ENCODE results near the gene ACTG2.

ACTG2 gene

DNA sequence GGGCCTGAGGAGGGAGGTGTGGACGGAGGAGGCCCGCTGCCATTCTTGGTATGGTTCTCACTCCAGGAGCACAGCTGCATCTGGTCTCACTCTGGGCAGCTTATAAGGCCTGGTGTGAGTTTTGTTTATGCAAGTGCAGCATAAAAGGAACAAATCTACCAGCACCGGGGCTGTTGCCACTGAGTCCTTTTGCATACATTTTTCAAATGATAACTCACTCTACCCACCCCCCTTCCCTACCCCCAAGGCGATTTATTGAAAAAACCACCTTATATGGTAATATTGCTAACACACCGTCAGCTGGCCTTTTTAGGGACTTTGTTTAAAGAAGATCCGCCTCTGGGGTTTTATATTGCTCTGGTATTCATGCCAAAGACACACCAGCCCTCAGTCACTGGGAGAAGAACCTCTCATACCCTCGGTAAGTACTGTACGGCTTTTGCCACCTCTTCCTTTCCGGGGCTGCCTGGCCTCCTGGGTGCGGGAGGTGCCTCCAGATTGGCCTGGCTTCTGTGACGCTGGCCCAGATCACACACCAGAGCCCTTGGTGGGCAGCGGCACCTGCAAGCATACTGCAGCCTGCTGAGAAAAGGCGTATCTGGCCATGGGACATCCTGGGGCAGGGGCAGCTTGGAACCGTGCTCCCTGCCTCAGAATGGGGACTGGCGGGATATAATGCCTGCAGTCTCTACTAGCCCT is at the start of gene ACTG2:
ACTG2 (plus strand) TSS at position 378 of the 699 bp plus-strand sequence. CDS start 8,304 bp downstream, outside the sequence.
- H3K4me3 ChIP-seq (ENCODE audit: control insufficient read depth, low read depth, low read length) = no peak within 1 kb of the TSS
- TF ChIP-seq, protein P1, sequence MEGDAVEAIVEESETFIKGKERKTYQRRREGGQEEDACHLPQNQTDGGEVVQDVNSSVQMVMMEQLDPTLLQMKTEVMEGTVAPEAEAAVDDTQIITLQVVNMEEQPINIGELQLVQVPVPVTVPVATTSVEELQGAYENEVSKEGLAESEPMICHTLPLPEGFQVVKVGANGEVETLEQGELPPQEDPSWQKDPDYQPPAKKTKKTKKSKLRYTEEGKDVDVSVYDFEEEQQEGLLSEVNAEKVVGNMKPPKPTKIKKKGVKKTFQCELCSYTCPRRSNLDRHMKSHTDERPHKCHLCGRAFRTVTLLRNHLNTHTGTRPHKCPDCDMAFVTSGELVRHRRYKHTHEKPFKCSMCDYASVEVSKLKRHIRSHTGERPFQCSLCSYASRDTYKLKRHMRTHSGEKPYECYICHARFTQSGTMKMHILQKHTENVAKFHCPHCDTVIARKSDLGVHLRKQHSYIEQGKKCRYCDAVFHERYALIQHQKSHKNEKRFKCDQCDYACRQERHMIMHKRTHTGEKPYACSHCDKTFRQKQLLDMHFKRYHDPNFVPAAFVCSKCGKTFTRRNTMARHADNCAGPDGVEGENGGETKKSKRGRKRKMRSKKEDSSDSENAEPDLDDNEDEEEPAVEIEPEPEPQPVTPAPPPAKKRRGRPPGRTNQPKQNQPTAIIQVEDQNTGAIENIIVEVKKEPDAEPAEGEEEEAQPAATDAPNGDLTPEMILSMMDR (conservative IDR thresholded peaks at IDR 0.05; ENCODE audit: control insufficient read depth, insufficient read depth, low read depth, low read length) = no peak
- no peak for DNase-seq (ENCODE audit: low read depth)

DNA sequence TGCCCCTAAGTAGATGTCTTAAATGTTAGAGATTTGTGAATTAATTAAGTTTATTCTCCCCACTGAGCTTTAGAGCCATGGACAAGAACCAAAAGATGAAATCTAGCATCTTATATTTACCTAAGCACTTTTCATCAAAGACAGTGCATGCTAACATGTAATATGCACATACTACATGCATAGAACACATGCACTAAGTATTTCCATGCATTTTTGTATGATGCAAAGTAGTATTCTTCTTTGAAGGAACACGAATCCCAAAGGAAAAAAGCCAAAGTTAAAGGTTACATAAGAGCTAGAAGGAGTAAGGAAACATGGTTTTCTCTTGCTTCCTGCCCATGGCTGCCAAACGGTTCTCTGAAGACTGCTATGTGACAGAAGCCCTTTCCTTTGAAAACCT is 48.7 kb upstream of the ACTG2 start:
- TF ChIP-seq, protein P1 (conservative IDR thresholded peaks at IDR 0.05; ENCODE audit: control insufficient read depth, insufficient read depth, low read depth, low read length) = no peak
- no peak for DNase-seq (ENCODE audit: low read depth)
- no peak overlapping the region for H3K4me3 ChIP-seq (ENCODE audit: control insufficient read depth, low read depth, low read length)

DNA sequence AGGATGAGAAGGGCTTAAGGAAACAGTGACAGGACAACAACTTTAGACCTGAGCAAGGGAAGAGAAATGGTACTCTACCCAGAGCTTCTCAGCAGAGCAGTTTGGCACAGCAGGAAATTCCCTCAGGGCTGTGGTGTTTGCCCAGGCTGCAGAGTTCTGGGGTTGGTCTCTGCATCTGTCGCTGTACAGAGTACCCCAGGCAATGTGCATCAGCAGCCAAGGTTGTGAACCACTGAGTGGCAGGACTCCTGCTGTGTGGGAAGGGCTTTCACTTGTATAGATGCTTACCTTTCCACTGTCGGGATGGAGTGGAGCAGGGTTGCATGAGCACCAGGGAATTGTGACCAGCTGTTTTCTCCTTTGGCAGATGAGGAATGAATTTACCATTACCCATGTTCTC is 42.8 kb upstream of the ACTG2 start:
- TF ChIP-seq, protein P1 (conservative IDR thresholded peaks at IDR 0.05; ENCODE audit: control insufficient read depth, insufficient read depth, low read depth, low read length) = no peak
- no peak overlapping the region for H3K4me3 ChIP-seq (ENCODE audit: control insufficient read depth, low read depth, low read length)
- no peak for DNase-seq (ENCODE audit: low read depth)

DNA sequence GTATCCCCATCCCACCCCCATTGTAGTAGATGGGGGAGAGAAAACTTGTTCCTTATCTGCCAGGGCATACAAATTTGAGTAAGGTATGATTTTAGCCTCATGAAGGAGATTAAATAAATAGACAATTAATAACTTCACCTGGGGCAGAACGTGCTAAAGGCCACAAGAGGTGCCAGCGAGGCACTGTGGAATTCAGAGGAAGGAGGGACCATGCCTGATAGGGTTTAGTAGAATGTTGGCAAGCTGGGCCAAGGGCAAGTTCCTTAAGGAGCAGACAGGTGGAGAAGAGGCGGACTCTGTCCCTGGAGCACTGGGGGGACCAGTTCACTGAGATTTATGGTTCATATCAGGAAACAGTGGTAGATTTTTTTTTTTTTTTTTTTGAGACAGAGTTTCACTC is 41.5 kb upstream of the ACTG2 start:
- no peak overlapping the region for H3K4me3 ChIP-seq (ENCODE audit: control insufficient read depth, low read depth, low read length)
- DNase-seq (ENCODE audit: low read depth) = no peak
- TF ChIP-seq, protein P1 (conservative IDR thresholded peaks at IDR 0.05; ENCODE audit: control insufficient read depth, insufficient read depth, low read depth, low read length) = peak; percentile 25

DNA sequence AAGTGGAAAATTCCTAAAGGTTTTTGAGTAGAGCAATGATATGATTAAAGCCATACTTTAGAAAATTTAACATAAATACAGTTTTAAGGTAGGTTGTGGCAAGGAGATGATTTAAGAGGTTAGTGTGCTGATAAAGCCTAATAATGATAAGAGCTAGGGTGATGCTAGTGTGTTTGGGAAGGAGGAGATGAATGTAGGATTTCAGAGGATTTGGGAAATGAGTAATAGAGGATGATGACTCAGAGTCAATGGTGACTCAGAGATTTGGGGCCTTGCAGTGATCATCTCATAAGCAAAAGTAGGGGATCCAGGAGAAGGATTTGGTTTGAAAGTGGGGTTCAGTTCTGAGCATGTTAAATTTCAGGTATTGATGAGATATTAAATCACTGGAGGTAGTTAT is 40.8 kb upstream of the ACTG2 start:
- TF ChIP-seq, protein P1 (conservative IDR thresholded peaks at IDR 0.05; ENCODE audit: control insufficient read depth, insufficient read depth, low read depth, low read length) = no peak
- DNase-seq (ENCODE audit: low read depth) = peak; percentile 89
- no peak overlapping the region for H3K4me3 ChIP-seq (ENCODE audit: control insufficient read depth, low read depth, low read length)

DNA sequence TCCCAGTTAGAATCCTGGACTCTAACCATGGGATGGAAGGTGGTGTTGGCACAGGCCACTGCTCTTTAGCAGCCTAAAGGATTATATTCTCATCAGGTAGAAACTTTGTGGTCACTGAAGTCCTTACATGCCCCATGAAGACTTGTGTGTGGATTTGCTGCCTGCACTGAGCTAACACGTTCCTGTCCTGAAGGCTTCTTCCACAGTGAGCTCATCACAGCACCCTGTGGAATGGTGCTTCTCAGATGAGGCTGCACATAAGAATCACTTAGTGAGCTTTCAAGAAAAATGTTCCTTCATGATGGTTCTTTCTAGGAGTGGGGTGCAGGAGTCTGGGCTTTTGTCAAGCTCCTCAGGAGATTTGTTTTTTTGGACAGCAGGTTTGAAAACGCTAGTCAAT is 37.3 kb upstream of the ACTG2 start:
- DNase-seq (ENCODE audit: low read depth) = peak; percentile 7
- TF ChIP-seq, protein P1 (conservative IDR thresholded peaks at IDR 0.05; ENCODE audit: control insufficient read depth, insufficient read depth, low read depth, low read length) = no peak
- no peak overlapping the region for H3K4me3 ChIP-seq (ENCODE audit: control insufficient read depth, low read depth, low read length)
